ENCODE data around the gene TPX2. TPM values are rescaled to one million over a fixed set of nuclear protein-coding genes. Genes with fewer than 3 reads are reported as not detected.

The TPX2 gene
- total and polyA plus RNA-seq, 8 donors: 5.1 to 89.9 (median 39.7) TPM

DNA sequence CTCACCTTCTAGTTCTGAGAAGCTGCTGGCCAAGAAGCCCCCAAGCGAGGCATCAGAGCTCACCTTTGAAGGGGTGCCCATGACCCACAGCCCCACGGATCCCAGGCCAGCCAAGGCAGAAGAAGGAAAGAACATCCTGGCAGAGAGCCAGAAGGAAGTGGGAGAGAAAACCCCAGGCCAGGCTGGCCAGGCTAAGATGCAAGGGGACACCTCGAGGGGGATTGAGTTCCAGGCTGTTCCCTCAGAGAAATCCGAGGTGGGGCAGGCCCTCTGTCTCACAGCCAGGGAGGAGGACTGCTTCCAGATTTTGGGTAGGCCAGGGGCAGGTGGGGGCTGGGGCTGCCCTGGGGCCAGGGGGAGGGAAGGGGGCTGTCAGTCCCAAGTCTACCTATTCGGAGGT, 82.3 kb downstream of the TPX2 start:
- no peak for ATAC-seq
- Histone ChIP-seq H3K27ac (no peak overlapping the region), H3K36me3 (no peaks in the 10 kb centered on the region), H3K4me3 (no peak overlapping the region), H3K4me1 (peaks cover 0 to 7% of the 10 kb centered on the region in 2 donors), H3K27me3 (no peaks in the 10 kb centered on the region), H3K9me3 (no peaks in the 10 kb centered on the region)
- TF ChIP-seq, protein P1, sequence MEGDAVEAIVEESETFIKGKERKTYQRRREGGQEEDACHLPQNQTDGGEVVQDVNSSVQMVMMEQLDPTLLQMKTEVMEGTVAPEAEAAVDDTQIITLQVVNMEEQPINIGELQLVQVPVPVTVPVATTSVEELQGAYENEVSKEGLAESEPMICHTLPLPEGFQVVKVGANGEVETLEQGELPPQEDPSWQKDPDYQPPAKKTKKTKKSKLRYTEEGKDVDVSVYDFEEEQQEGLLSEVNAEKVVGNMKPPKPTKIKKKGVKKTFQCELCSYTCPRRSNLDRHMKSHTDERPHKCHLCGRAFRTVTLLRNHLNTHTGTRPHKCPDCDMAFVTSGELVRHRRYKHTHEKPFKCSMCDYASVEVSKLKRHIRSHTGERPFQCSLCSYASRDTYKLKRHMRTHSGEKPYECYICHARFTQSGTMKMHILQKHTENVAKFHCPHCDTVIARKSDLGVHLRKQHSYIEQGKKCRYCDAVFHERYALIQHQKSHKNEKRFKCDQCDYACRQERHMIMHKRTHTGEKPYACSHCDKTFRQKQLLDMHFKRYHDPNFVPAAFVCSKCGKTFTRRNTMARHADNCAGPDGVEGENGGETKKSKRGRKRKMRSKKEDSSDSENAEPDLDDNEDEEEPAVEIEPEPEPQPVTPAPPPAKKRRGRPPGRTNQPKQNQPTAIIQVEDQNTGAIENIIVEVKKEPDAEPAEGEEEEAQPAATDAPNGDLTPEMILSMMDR (IDR thresholded peaks at IDR 0.05): no peak
- no peak for DNase-seq
- intact Hi-C loops (cut with DNase I): loop anchor here in 1 of 2 donors (10.0 kb wide), 1 partner anchor 263 kb away; no protein-coding TSS in a partner anchor

DNA sequence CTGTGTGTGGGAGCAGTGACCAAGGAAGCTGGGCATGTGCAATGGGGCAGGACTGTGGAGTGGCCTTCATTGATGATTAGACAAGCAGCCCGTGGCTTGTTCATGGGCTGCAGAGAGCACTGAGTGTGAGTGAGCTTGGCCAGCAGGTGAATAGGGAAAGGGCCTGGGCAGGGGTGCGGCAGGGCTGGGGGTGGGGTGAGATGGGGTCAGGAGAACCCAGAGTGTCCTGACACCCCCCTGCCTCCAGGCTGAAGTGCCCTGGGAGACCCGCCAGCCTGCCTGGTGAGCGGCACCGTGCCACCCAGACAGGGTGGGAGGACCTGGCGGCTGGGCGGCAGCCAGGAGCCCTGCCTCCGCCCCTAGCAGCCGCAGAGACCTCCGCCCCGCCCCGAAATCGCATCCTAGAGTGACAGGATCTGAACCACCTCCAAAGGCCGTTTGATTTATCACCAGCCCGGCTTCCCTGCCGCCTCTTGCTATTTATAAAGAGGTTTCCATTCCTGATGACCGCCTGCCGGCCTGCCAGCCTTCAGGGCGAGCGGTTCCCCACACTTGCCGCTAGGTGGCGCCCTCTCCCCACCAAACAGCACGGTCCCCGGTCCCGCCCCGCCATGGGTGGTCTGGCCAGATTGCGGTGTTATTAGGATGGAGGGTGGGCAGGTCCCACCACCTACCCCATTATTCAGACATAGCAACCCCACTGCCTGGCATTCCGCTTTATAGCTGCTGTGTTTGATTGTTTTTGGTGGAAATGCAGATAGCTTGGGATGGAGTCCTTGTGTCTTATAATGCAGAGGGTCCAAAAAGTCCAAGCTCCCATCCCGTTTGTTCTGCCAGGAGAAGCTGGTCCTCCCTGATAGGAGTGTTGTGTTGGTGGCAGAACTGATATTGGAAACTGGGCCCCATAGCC, 83.6 kb downstream of the TPX2 start:
- peak; percentile 89 for ATAC-seq
- Histone ChIP-seq H3K27ac (no peak overlapping the region), H3K4me1 (peaks cover 0 to 7% of the 10 kb centered on the region in 2 donors), H3K4me3 (no peak overlapping the region), H3K27me3 (no peaks in the 10 kb centered on the region), H3K36me3 (no peaks in the 10 kb centered on the region), H3K9me3 (no peaks in the 10 kb centered on the region)
- DNase-seq: peak; percentile 72 to 95 (median 86)
- TF ChIP-seq, protein P1 (IDR thresholded peaks at IDR 0.05): peak; percentile 97 to 100
- intact Hi-C loops (cut with DNase I): loop anchor here in 1 of 2 donors (10.0 kb wide), 1 partner anchor 262 kb away; no protein-coding TSS in a partner anchor

DNA sequence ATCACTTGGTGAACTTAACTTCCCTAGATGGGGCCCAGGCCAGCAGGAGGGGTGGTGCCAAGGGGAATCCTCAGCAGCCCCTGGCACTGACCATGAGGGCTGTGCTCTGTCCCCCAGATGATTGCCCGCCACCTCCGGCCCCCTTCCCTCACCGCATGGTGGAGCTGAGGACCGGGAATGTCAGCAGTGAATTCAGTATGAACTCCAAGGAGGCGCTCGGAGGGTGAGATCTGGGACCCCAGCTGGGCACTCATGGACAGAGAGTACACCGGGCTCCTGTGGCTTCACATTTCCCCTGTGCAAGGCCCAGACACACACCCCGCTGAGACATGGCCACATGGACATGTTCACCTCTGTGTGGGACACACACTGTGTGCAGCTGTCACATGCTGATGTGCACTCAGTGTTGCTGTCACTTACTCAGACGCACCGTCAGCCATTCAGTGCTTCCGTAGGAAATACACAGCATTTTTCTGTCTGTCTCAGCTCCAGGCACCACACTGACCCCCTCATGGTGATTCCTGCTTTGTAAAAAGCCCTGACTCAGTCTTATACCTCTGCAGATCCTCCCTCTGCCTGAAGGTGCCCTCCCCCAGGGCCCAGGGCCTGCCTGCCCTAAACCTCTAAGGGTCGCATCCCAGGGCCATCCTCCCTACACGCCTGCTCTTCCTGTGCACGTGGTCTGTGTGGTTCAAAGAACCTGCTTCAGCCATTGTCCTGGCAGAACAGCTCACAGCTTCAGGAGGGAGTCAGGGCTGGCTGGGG, 84.5 kb downstream of the TPX2 start:
- no peak overlapping the region for H3K27ac ChIP-seq
- ATAC-seq (no peak), DNase-seq (no peak)
- intact Hi-C loops (cut with DNase I): loop anchor here in 1 of 2 donors (10.0 kb wide), 1 partner anchor 261 kb away; no protein-coding TSS in a partner anchor
- H3K4me3 ChIP-seq: no peak overlapping the region
- H3K36me3 ChIP-seq: no peaks in the 10 kb centered on the region
- H3K4me1 ChIP-seq: peaks cover 0 to 7% of the 10 kb centered on the region in 2 donors
- TF ChIP-seq, protein P1 (IDR thresholded peaks at IDR 0.05): no peak
- no peaks in the 10 kb centered on the region for H3K27me3 ChIP-seq
- H3K9me3 ChIP-seq: no peaks in the 10 kb centered on the region

DNA sequence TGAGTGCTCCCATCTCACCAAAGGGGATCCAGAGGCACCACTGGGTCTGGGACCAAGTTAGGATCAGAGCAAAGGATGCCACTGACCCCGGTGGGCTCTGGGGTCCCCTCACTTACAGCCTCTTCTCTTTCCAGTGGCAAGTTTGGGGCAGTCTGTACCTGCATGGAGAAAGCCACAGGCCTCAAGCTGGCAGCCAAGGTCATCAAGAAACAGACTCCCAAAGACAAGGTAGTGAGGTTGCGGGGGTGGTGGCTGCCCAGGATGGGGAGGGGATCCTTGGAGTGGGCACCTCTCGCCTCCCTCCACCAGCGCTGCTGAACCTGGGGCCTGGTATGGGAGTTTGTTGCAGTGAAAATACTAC, 85.0 kb downstream of the TPX2 start:
- H3K4me1 ChIP-seq: peaks cover 0 to 7% of the 10 kb centered on the region in 2 donors
- ATAC-seq (no peak), DNase-seq (no peak)
- no peaks in the 10 kb centered on the region for H3K36me3 ChIP-seq
- H3K27ac ChIP-seq: no peak overlapping the region
- H3K9me3 ChIP-seq: no peaks in the 10 kb centered on the region
- TF ChIP-seq, protein P1 (IDR thresholded peaks at IDR 0.05): no peak
- H3K27me3 ChIP-seq: no peaks in the 10 kb centered on the region
- no peak overlapping the region for H3K4me3 ChIP-seq
- intact Hi-C loops (cut with DNase I): loop anchor here in 1 of 2 donors (10.0 kb wide), 1 partner anchor 261 kb away; no protein-coding TSS in a partner anchor

All from left lung (tissue), 10 donors.